GM18861 (cell line): ENCODE results near the gene CKB.

ENCODE experiments used
- ATAC-seq: cut with Tn5 transposase; IDR thresholded peaks from one replicate; pipeline ENCODE4 v1.9.1; 2021; ENCODE audit not compliant: unreplicated experiment

CKB gene

GRCh38 chr14:103522649-103523574 is at the start of gene CKB:
TSS of gene CKB (minus strand) at chr14:103522830. CDS start at chr14:103522493, 337 bp downstream.
- no peak for ATAC-seq

GRCh38 chr14:103569408-103569807 is 46.8 kb upstream of the CKB start:
- ATAC-seq: no peak

DNA sequence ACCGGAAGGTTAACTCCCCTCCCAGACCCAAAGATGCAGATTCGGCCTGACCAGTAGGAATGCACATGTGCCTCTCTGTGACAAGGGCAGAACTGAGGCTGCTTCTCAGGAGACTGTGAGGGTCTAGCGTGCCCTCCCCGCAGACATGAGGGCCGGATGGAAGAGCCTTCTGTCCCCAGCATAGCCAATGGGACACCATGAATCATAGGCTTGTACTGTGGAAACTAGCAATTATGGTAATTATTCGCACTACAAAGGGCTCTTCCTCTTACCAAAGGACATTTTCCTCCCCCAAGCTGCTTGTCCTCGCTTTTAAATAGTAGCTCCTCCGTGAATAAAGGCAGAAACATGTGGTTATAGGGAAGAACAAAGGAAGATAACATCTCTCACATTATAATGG is 46.3 kb upstream of the CKB start:
- ATAC-seq: no peak

DNA sequence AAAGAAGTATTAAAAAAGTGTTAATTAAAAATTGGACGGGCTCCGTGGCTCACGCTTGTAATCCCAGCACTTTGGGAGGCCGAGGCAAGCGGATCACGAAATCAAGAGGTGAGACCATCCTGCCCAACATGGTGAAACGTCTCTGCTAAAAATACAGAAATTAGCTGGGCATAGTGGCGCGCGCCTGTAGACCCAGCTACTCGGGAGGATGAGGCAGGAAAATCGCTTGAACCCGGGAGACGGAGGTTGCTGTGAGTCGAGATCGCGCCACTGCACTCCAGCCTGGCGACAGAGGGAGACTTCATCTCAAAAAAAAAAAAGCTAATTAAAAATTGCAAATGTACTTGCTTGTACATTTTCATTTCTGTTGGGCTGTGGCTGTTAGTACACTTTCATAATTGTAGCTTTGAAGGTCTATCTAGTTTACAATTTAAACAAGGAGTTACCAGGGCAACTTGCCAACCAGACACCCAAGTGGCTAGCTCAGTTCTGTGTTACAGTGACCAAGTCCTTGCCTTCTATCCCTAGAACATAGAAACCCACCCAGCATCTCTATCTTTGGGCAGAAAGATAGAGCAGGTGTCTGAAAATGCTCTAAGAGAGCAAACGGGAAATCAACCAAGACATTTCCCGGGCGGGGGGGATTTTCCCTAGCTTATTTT is 41.3 kb upstream of the CKB start:
- no peak for ATAC-seq

GRCh38 chr14:103563226-103563620 is 40.6 kb upstream of the CKB start:
- ATAC-seq: no peak

DNA sequence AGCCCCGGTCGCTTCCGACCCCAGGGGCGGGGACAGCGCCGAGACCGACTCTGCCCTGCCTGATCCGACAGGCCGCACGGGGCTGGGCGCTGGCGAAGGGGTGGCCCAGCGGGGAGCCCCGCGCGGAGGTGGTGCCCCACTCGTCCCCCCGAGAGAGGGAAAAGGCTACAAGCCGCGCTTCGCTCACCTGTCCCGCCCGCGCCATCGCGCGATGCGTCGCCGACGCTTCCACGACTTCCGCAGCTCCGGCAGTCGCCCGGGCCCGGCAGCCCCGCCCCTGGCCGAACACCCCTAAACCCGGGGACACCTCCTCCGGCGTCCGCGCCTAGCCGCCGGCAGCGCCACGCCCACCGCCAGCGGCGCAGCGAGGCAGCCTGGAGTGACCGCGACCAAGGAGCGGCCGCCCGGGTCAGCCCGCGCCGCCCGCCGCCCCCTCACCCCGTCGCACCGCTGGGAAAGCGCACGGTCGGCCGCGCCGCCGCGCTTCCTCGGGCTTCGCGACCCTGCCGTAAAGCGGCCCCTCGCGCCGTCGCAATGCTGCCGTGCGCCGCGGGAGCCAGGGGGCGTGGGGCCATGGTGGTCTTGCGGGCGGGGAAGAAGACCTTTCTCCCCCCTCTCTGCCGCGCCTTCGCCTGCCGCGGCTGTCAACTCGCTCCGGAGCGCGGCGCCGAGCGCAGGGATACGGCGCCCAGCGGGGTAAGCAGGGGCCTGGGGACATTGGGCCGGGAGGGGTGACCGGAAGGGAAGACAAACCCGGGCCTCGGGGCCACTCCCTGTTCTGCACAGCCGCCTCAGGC is 40.0 kb upstream of the CKB start, which contains the start of the genes BAG5 and COA8:
Gene BAG5 (minus strand): TSS at position 229 of the 797 bp plus-strand sequence. CDS start 1,493 bp downstream, outside the sequence.
Gene COA8 (plus strand): TSS at position 532 of the 797 bp plus-strand sequence. CDS start 42 bp downstream, at position 574.
- ATAC-seq: peak; percentile 73

GRCh38 chr14:103562179-103562428 is 39.5 kb upstream of the CKB start:
- no peak for ATAC-seq

- ATAC-seq: no peak
Observed at GRCh38 chr14:103561381-103562178, 39.0 kb upstream of the CKB start.

DNA sequence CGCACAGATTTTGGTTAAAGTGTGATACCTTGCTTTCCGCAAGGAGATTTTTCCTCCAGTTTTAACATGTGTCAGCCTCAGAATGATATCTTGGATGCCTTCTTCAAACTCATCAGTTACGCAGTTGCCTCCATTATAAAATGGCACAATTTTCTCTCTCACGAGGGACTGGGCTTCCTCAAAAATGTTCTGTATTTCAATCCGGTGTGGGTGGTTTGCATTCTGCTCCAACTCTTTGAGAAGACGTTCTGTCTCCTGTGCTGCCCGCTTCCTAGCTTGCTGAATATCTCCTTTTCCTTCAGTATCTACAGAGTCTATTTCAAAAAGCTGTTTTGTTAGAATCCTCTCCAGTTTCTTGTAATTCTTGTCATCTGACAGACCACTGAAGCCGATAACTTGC is 38.1 kb upstream of the CKB start:
- no peak for ATAC-seq

DNA sequence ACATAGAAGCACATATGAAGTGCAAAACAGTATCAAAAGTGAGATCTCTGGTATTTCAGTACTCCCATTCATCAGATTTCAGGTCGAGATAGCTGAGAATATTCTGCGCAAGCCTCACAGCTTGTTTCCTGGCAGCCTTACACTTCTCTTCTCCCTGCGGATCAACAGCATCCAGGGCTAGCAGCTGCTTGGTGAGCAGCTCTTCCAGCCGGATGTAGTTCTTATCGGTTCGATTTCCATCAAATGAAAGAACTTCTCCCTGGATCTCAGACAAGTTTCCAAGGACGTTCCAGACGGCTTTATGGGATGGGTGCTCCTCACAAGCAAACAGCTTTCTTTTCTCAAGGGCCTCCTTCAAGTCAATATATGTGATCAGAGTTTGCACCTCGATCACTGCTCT is 37.1 kb upstream of the CKB start:
- ATAC-seq: no peak

- ATAC-seq: no peak
Observed at GRCh38 chr14:103558071-103558882, 35.6 kb upstream of the CKB start.

GRCh38 chr14:103556946-103557758 is 34.5 kb upstream of the CKB start:
- no peak for ATAC-seq

DNA sequence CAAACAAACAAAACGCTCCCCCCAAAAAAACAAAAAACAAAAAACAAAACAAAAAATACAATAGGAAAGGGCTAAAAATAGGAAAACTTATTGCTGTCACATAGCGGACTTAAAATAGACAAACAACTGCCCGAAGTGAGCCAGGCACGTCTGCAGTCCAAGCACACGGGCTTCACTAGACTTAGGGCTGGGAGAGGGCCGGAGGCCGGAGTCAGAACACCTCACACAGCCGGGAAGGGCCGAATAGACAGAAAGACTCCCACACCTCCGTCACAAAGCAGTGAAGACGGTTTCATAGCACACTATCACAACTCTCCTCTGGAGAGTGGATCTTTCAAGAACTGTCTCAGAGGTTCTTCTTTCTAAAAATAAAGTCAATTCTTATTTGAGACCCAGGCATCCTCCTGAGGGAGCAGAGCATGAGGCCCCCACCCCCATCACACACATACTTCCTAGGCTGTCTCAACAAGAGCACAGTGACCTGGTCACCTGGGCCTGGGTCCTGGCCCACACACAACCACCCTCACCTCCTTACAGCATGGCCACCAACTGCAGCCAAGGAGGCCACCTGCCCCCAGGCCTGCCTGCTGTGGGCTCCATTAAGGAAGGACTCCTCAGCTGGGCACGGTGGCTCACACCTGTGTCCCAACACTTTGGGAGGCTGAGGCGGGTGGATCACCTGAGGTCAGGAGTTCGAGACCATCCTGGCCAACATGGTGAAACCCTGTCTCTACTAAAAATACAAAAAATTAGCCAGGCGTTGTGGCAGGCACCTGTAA is 33.1 kb upstream of the CKB start:
- ATAC-seq: no peak

DNA sequence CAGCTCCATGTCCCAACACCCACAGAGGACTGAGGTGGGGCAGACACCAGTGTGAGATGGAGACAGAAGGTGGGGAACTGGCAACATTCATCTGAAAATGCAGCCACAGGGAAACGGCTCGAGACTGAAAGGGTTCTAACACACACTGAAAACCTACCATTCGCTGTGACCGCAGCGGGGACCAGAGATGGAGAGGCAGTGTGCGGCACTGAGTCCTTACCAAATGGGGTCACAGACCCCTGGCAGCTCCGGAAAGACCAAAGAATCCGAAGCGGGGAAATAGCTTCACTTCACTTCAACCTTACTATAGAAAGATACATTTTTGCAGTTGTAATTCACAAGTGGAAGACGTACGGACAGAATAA is 30.2 kb upstream of the CKB start:
- no peak for ATAC-seq

DNA sequence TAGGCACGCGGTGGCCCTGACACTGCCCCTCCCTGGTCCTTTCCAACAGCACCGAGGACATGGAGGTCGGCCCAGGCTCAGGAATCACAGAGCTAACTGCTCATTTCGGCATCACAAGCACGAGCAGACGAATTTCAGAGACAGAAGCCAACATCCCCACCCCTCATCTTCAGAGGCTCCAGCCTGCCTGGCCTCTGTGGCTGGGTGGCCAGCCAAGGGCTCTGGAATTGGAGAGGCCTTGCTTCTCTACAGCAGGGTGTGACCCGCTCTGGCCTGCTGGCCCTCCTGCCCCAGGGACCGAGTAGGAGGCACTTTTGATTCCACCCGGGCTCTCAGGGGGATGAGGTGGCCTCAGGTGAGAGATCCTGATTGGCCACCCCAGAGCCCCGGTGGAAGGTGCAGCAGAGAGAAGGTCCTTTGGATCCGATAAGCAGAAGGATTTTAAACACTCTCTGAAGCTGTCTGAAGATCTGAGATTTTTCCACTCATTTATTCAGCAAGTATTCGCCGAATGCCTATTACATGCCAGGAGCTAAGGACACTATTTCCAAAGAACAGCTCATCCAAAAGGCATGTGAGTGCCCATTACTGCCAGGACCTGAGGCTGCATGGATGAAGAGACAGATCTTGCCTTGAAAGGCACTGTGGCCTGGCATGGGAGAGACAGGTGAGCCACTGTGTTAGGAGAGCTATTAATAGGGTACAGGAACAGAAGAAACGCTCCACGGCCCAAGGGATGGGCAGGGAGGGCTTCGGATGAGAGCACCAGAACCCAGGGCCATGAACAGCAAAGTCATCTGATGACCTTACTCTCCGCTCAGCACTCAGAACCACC is 29.6 kb upstream of the CKB start:
- no peak for ATAC-seq

GRCh38 chr14:103551338-103551762 is 28.7 kb upstream of the CKB start:
- no peak for ATAC-seq
